HG03520 (cell line): ENCODE data around the gene FBXW5.

Source experiments
- ATAC-seq: cut with Tn5 transposase; IDR thresholded peaks from one replicate; pipeline ENCODE4 v1.9.1; 2021; ENCODE audit warnings: mild to moderate bottlenecking, moderate library complexity; ENCODE audit not compliant: unreplicated experiment

FBXW5 gene

GRCh38 chr9:136978073-136978864 is 33.7 kb upstream of the FBXW5 start:
- no peak for ATAC-seq

- ATAC-seq: no peak
These were observed 33.1 kb upstream of the FBXW5 start for GRCh38 chr9:136977649-136978072.

GRCh38 chr9:136977223-136977622 is 32.7 kb upstream of the FBXW5 start, which contains the start of gene PTGDS:
Gene PTGDS (plus strand): TSS chr9:136977504. CDS start chr9:136977579, 75 bp downstream.
- ATAC-seq: no peak

- no peak for ATAC-seq
These were observed 31.1 kb upstream of the FBXW5 start for GRCh38 chr9:136975644-136976043.

GRCh38 chr9:136974817-136975535 is 30.4 kb upstream of the FBXW5 start:
- ATAC-seq: no peak

- no peak for ATAC-seq
These were observed 29.4 kb upstream of the FBXW5 start for GRCh38 chr9:136973618-136974617.

GRCh38 chr9:136972743-136973142 is 28.2 kb upstream of the FBXW5 start:
- ATAC-seq: no peak

- no peak for ATAC-seq
These were observed 27.8 kb upstream of the FBXW5 start for GRCh38 chr9:136972335-136972734.

GRCh38 chr9:136971746-136972145 is 27.2 kb upstream of the FBXW5 start:
- no peak for ATAC-seq

- ATAC-seq: no peak
These were observed 25.8 kb upstream of the FBXW5 start for GRCh38 chr9:136970361-136970760.

GRCh38 chr9:136969774-136970173 is 25.2 kb upstream of the FBXW5 start:
- ATAC-seq: no peak

GRCh38 chr9:136969150-136969549 is 24.6 kb upstream of the FBXW5 start:
- ATAC-seq: no peak

- no peak for ATAC-seq
These were observed 24.0 kb upstream of the FBXW5 start for GRCh38 chr9:136968333-136969127.

- no peak for ATAC-seq
These were observed 21.4 kb upstream of the FBXW5 start for GRCh38 chr9:136965771-136966484.

GRCh38 chr9:136964833-136965422 is 20.4 kb upstream of the FBXW5 start:
- ATAC-seq: no peak

- no peak for ATAC-seq
These were observed 19.7 kb upstream of the FBXW5 start for GRCh38 chr9:136964171-136964689.

GRCh38 chr9:136963751-136964150 is 19.2 kb upstream of the FBXW5 start:
- ATAC-seq: no peak

- no peak for ATAC-seq
These were observed 18.8 kb upstream of the FBXW5 start for GRCh38 chr9:136963341-136963740.

GRCh38 chr9:136962701-136963248 is 18.2 kb upstream of the FBXW5 start:
- ATAC-seq: no peak
